Bronchial epithelial cell (primary cell): ENCODE data around the gene MAPT. TPM values are rescaled to one million over a fixed set of nuclear protein-coding genes. Genes with fewer than 3 reads are reported as not detected.

ENCODE experiments used
- DNase-seq: peaks from one replicate; pipeline ENCODE4 v3.0.0-alpha.2; 2010; ENCODE audit warnings: low read depth
- FAIRE-seq: peaks from 2 replicates; lab custom pipeline; 2011; peaks lifted over from hg19 to GRCh38; lab: Jason Lieb, UNC
- H3K27me3 ChIP-seq: 2 replicates; pipeline ENCODE4 v1.5.1; 2011; ENCODE audit warnings: low read length; ENCODE audit not compliant: control insufficient read depth, insufficient read depth
- H3K36me3 ChIP-seq: 2 replicates; pipeline ENCODE4 v1.5.1; 2011; ENCODE audit warnings: low read length; ENCODE audit not compliant: control insufficient read depth, insufficient read depth
- H3K4me3 ChIP-seq: 2 replicates; pipeline ENCODE4 v1.5.1; 2011; ENCODE audit warnings: mild to moderate bottlenecking, low read depth, low read length, control low read depth
- total RNA-seq: library from RNA; depleted of rRNA; stranded (reverse); fragments of >200 nt; gene quantifications from 2 replicates; pipeline ENCODE4 v1.2.1, GENCODE V29; 2014
- TF ChIP-seq, protein P1 (sequence below): IDR thresholded peaks from 2 replicates; pipeline ENCODE4 v1.5.1; 2011; ENCODE audit warnings: mild to moderate bottlenecking, moderate library complexity, low read length, control low read depth, inconsistent platforms; ENCODE audit not compliant: insufficient read depth, severe bottlenecking

The MAPT gene
- total RNA-seq, 1 donor from 2014 or later = 0.26 TPM

- no peak overlapping the region for H3K4me3 ChIP-seq
- TF ChIP-seq, protein P1, sequence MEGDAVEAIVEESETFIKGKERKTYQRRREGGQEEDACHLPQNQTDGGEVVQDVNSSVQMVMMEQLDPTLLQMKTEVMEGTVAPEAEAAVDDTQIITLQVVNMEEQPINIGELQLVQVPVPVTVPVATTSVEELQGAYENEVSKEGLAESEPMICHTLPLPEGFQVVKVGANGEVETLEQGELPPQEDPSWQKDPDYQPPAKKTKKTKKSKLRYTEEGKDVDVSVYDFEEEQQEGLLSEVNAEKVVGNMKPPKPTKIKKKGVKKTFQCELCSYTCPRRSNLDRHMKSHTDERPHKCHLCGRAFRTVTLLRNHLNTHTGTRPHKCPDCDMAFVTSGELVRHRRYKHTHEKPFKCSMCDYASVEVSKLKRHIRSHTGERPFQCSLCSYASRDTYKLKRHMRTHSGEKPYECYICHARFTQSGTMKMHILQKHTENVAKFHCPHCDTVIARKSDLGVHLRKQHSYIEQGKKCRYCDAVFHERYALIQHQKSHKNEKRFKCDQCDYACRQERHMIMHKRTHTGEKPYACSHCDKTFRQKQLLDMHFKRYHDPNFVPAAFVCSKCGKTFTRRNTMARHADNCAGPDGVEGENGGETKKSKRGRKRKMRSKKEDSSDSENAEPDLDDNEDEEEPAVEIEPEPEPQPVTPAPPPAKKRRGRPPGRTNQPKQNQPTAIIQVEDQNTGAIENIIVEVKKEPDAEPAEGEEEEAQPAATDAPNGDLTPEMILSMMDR = no peak
- H3K27me3 ChIP-seq = no peaks in the 10 kb centered on the region
- peaks cover 2% of the 10 kb centered on the region for H3K36me3 ChIP-seq
- peak; percentile 46 for DNase-seq
- FAIRE-seq = no peak
These were observed 162.5 kb downstream of the MAPT start for GRCh38 chr17:46056800-46057304.

DNA sequence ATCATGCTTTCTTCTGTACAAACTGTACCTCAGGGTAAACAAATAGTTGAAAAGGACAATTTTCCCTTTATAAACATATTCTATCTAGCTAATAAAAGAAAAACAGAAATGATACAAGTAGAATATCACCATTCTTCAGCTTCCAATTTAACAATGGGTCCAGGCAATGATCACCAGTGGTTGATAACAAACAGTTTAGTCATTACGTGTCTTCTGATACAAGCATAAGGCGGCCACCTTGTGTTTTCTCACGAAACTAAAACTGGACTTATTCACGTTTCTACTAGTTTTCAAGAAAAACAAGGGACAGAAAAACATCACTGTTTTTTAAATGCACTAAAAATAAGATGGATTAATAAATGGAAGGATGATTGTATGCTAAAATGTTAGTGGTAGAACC lies 163.0 kb downstream of the MAPT start:
- no peak overlapping the region for H3K4me3 ChIP-seq
- FAIRE-seq (no peak), DNase-seq (no peak)
- H3K36me3 ChIP-seq = peaks cover 2% of the 10 kb centered on the region
- no peaks in the 10 kb centered on the region for H3K27me3 ChIP-seq
- TF ChIP-seq, protein P1 = no peak

GRCh38 chr17:46059486-46059885 lies 165.1 kb downstream of the MAPT start:
- FAIRE-seq (no peak), DNase-seq (no peak)
- TF ChIP-seq, protein P1 = no peak
- no peaks in the 10 kb centered on the region for H3K36me3 ChIP-seq
- no peaks in the 10 kb centered on the region for H3K27me3 ChIP-seq
- H3K4me3 ChIP-seq = no peak overlapping the region

- Histone ChIP-seq H3K27me3 (no peaks in the 10 kb centered on the region), H3K4me3 (no peak overlapping the region), H3K36me3 (no peaks in the 10 kb centered on the region)
- FAIRE-seq = no peak
- TF ChIP-seq, protein P1 = no peak
- no peak for DNase-seq
These were observed 166.1 kb downstream of the MAPT start for GRCh38 chr17:46060461-46060860.

DNA sequence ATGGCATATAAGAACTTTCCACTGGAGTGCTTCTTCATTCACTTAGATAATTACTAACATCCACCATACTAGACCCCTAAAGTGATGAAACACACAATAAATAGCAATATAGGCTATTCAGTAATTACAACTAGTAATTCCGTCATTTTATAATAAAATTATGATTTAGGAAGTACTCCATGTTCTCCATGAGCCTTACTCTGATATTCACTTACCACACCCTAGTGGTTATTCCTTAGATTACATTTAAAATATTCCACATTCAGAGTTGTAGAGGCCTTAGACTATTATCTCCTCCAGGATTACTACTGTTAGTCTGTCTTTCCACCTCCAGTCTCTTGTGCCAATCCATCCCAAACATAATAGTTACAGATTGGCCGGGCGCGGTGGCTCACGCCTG lies 167.1 kb downstream of the MAPT start:
- FAIRE-seq (no peak), DNase-seq (peak; percentile 20)
- no peaks in the 10 kb centered on the region for H3K27me3 ChIP-seq
- no peaks in the 10 kb centered on the region for H3K36me3 ChIP-seq
- TF ChIP-seq, protein P1 = no peak
- no peak overlapping the region for H3K4me3 ChIP-seq

DNA sequence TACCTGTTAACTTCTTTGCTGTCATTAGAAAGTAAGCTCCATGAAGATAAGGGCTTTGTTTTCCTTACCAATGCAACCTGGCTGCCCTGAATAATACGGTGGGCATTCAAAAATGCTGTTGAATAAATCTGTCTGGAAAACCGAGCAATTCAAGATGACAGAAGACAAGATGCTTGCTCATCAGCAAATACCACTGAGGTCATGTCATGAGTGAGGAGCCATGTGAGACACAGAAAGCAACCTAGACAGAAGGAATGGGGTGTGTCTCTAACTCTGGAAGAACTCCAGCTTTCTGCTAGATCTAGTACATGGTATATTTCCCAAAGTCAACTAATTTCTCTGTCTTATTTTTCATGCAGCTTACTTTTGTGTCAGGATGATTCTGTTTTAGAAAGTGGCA lies 168.9 kb downstream of the MAPT start:
- DNase-seq = peak; percentile 85
- TF ChIP-seq, protein P1 = no peak
- FAIRE-seq = peak; percentile 47
- Histone ChIP-seq H3K36me3 (peaks cover 3% of the 10 kb centered on the region), H3K27me3 (no peaks in the 10 kb centered on the region), H3K4me3 (no peak overlapping the region)
